ENCODE results near the gene RAMP1. TPM values are rescaled to one million over a fixed set of nuclear protein-coding genes. Genes with fewer than 3 reads are reported as not detected.

The RAMP1 gene
- total and polyA plus RNA-seq, 2 experiments from 2014 or later, result 5.6 to 5.7 TPM

DNA sequence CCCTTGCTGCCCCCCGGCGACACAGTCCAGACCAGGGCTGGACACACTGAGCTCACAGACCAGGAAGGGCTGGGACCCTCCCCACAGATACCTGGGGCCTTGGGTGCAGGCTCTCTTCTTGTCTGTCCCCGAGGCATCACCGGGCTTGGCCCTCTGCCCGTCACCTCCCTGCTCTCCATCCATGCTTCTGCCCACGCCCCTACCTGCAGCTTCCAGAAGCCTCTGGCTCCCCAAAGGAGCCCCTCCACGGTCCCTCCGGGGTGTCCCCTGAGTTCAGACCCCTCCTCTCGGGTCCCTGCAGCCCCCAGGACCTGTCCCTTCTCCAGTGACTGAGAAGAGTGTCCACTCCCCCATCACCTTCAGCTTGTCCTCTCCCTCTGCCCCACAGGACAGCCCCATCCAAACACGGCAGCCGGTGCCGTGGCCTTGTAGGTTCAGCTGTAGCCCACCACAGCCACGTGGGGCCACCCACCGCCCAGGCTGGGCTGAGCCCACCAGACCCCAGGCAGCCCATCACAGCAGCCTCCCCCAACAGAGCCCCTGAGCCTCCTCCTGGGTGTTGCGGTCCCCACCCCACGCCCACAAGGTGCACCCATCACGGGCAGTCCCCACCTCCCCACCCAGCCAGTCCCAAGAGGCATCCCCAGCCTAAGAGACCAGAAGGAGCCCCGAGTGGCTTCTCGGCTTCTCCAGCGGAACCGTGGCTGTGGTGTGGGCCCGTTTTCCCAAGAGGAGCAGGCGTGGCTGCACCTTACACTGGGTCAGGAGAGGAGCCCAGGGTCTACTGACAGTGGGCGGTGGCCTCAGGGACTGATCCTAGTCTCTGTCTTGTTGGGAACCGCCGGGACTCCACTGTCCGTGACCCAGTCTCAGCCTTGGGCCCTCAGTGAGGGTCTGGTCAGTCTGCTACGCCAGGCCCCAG, 53.1 kb downstream of the RAMP1 start:
- H3K36me3 ChIP-seq, result no peaks in the 10 kb centered on the region
- no peaks in the 10 kb centered on the region for H3K9me3 ChIP-seq (ENCODE audit: low read depth)
- no peak overlapping the region for H3K4me3 ChIP-seq
- TF ChIP-seq CTCF (IDR thresholded peaks at IDR 0.05; ENCODE audit: low read depth, low read length), result no peak
- no peak overlapping the region for H3K27ac ChIP-seq
- no peaks in the 10 kb centered on the region for H3K4me1 ChIP-seq (ENCODE audit: low read depth)
- DNase-seq (ENCODE audit: low read depth in 1 of 2, low spot score in 1 of 2), result no peak
- H3K27me3 ChIP-seq, result no peaks in the 10 kb centered on the region

DNA sequence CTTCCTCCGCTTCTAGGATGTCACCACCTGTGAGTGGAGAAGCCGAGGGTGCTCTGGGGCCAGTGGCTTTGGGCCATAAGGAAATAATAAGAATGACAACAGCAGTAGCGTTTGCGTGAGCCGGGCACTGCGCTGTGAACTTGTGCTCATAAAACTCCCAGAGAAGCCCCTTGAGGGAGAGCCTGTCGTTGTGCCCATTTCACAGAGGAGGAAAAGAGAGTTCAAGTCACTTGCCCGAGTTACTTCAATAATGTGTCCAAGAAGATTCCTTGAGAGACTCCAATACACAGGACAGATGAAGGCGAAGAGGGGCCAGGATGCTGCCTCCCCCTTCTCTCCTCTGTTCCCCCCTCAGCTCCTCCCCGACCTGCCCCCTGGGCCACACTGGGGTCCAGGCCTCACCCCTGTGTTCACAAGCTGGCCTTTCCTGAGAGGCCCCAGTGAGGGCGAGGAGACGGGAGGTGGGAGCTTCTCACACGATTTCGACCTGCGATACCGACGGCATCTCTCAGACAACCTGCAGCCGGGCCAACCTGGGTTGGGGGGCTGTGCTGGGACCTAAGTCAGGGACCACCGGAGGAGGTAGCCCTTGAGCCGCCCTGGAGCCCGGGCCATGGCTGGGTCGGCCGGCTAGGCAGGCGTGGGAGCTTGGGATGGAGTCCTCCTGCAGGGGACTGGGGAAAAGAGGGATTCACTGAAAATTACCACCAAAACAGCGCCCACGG, 53.9 kb downstream of the RAMP1 start:
- no peak overlapping the region for H3K27ac ChIP-seq
- no peak for TF ChIP-seq CTCF (IDR thresholded peaks at IDR 0.05; ENCODE audit: low read depth, low read length)
- H3K4me3 ChIP-seq, result no peak overlapping the region
- H3K9me3 ChIP-seq (ENCODE audit: low read depth), result no peaks in the 10 kb centered on the region
- no peaks in the 10 kb centered on the region for H3K27me3 ChIP-seq
- no peaks in the 10 kb centered on the region for H3K36me3 ChIP-seq
- no peak for DNase-seq (ENCODE audit: low read depth in 1 of 2, low spot score in 1 of 2)
- H3K4me1 ChIP-seq (ENCODE audit: low read depth), result no peaks in the 10 kb centered on the region

GRCh38 chr2:237915576-237915975, 56.2 kb downstream of the RAMP1 start:
- H3K27me3 ChIP-seq, result no peaks in the 10 kb centered on the region
- H3K36me3 ChIP-seq, result no peaks in the 10 kb centered on the region
- H3K4me3 ChIP-seq, result no peak overlapping the region
- no peaks in the 10 kb centered on the region for H3K4me1 ChIP-seq (ENCODE audit: low read depth)
- no peaks in the 10 kb centered on the region for H3K9me3 ChIP-seq (ENCODE audit: low read depth)
- no peak overlapping the region for H3K27ac ChIP-seq
- TF ChIP-seq CTCF (IDR thresholded peaks at IDR 0.05; ENCODE audit: low read depth, low read length), result no peak
- DNase-seq (ENCODE audit: low read depth in 1 of 2, low spot score in 1 of 2), result no peak

DNA sequence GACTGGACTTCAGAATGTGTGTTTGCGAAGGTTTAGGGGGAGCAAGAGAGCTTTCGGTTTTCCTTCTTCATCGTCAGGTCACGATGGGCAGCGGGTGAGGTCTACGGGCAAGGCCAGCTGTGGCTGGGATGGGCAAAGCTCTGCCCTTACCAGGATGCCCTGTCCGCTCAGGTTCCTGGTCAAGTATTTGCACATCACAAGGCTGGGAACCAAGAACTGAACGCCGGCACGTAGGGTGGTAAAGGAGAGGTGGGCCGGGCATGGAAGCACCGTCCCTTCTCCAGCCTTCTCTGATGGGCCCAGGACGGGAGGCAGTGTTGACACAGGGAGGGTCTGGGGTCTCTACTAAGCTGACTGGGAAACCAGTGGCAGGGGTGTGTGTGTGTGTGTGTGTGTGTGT, 56.9 kb downstream of the RAMP1 start:
- no peak for TF ChIP-seq CTCF (IDR thresholded peaks at IDR 0.05; ENCODE audit: low read depth, low read length)
- no peaks in the 10 kb centered on the region for H3K36me3 ChIP-seq
- no peak overlapping the region for H3K4me3 ChIP-seq
- no peaks in the 10 kb centered on the region for H3K4me1 ChIP-seq (ENCODE audit: low read depth)
- H3K27ac ChIP-seq, result no peak overlapping the region
- DNase-seq (ENCODE audit: low read depth in 1 of 2, low spot score in 1 of 2), result no peak
- no peaks in the 10 kb centered on the region for H3K27me3 ChIP-seq
- H3K9me3 ChIP-seq (ENCODE audit: low read depth), result no peaks in the 10 kb centered on the region

DNA sequence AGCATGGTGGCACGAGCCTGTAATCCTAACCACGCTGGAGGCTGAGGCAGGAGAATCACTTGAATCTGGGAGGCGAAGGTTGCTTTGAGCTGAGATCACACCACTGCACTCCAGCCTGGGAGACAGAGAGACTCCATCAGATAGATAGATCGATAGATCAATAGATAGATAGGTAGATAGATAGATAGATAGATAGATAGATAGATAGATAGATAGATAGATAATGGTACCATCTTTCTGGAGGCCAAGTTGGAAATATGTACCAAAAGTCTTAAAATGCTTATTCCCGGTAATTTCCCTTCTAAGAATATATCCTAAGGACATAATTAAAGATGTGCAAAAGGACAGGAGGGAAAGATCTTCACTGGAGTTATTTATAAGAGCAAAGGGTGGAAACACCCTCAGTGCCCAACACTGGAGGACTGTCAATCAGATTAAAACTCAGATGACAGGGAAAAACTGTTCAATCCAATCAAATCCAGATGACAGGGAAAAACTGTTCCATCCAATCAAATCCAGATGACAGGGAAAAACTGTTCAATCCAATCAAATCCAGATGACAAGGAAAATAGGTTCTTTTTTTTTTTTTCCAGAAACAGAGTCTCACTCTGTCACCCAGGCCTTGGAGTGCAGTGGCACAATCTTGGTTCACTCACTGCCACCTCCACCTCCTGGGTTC, 58.4 kb downstream of the RAMP1 start:
- Histone ChIP-seq H3K4me3 (no peak overlapping the region), H3K27me3 (peaks cover 4% of the 10 kb centered on the region)

More for the DNA sequence above, 58.4 kb downstream of the RAMP1 start:
- Histone ChIP-seq H3K36me3 (no peaks in the 10 kb centered on the region), H3K4me1 (ENCODE audit: low read depth) (no peaks in the 10 kb centered on the region), H3K27ac (no peak overlapping the region), H3K9me3 (ENCODE audit: low read depth) (no peaks in the 10 kb centered on the region)
- DNase-seq (ENCODE audit: low read depth in 1 of 2, low spot score in 1 of 2), result no peak
- TF ChIP-seq CTCF (IDR thresholded peaks at IDR 0.05; ENCODE audit: low read depth, low read length), result no peak

Measured in cardiac muscle cell (in vitro differentiated cells and primary cell).